Ishikawa (cell line): ENCODE data around the gene EPOP.

Source experiments
- CEBPB ChIP-seq: IDR thresholded peaks from 2 replicates; pipeline ENCODE4 v1.6.1; 2012
- EP300 ChIP-seq: IDR thresholded peaks from 2 replicates; pipeline ENCODE4 v1.6.1; 2012; ENCODE audit warnings: borderline replicate concordance
- NFIC ChIP-seq: IDR thresholded peaks from 2 replicates; pipeline ENCODE4 v1.6.1; 2012
- RAD21 ChIP-seq: IDR thresholded peaks from 2 replicates; pipeline ENCODE4 v1.6.1; 2012; ENCODE audit warnings: low read depth
- TAF1 ChIP-seq: IDR thresholded peaks from 2 replicates; pipeline ENCODE4 v1.6.1; 2012; ENCODE audit warnings: low read depth, mild to moderate bottlenecking
- TEAD4 ChIP-seq: IDR thresholded peaks from 2 replicates; pipeline ENCODE4 v1.6.1; 2012
- YY1 ChIP-seq: IDR thresholded peaks from 2 replicates; pipeline ENCODE4 v1.6.1; 2012; ENCODE audit warnings: low read depth
- ZBTB7A ChIP-seq: IDR thresholded peaks from 2 replicates; pipeline ENCODE4 v1.6.1; 2012; ENCODE audit warnings: low read depth
- TF ChIP-seq, protein P1 (sequence below): IDR thresholded peaks from 2 replicates; pipeline ENCODE4 v1.6.1; 2012; ENCODE audit warnings: low read depth, mild to moderate bottlenecking
- TF ChIP-seq, protein P2 (sequence below): IDR thresholded peaks from 2 replicates; pipeline ENCODE4 v1.6.1; 2012

DNA sequence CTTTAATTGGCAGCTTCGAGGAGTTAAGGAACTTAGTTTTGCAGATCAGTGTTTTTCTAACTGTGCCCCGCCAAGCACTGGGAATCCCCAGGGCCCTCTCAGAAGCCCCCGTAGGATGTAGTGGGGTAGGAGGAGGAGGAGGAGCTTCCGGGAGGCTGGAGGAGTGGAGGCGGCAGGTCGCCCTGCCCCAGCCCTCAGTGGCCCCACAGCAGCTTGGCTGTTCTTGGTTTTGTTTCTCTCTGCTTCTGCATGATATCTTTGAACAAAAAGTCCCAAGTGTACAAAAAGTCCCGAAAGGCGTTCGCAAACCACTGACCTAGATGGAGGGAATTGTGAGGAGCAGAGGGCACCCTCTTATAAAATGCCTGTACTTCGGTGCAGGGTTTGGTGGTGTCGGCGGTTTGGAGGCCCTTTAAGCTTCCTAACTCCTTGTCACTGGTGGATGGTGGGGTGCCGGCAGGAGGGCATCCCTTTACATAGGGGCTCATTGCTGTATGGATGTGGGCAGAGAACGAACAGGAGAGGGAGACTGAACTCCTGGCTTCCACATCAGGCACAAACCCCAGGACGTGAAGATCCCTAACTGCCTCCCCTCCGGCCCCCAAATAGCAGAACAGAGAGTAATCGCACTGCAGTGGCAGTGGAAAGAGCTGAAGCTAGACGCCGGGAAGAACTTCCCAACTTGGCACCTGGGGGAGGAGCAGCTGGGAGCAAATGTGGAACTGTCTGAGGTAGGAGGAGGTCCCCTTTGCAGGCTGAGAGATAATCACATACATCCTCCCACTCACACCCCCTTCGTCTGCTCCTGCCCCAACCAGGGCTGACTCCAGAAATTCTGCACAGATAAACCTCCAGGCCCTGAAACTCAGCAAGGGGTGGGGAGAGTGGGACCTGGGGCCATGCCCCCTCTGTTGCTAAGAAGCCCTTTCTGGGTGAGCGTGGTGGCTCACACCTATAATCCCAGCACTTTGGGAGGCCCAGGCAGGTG is 20.1 kb downstream of the EPOP start:
- TF ChIP-seq TAF1 (no peak), NFIC (no peak), YY1 (no peak), TEAD4 (no peak), ZBTB7A (no peak), CEBPB (no peak), EP300 (no peak), RAD21 (no peak)
- TF ChIP-seq, protein P1, sequence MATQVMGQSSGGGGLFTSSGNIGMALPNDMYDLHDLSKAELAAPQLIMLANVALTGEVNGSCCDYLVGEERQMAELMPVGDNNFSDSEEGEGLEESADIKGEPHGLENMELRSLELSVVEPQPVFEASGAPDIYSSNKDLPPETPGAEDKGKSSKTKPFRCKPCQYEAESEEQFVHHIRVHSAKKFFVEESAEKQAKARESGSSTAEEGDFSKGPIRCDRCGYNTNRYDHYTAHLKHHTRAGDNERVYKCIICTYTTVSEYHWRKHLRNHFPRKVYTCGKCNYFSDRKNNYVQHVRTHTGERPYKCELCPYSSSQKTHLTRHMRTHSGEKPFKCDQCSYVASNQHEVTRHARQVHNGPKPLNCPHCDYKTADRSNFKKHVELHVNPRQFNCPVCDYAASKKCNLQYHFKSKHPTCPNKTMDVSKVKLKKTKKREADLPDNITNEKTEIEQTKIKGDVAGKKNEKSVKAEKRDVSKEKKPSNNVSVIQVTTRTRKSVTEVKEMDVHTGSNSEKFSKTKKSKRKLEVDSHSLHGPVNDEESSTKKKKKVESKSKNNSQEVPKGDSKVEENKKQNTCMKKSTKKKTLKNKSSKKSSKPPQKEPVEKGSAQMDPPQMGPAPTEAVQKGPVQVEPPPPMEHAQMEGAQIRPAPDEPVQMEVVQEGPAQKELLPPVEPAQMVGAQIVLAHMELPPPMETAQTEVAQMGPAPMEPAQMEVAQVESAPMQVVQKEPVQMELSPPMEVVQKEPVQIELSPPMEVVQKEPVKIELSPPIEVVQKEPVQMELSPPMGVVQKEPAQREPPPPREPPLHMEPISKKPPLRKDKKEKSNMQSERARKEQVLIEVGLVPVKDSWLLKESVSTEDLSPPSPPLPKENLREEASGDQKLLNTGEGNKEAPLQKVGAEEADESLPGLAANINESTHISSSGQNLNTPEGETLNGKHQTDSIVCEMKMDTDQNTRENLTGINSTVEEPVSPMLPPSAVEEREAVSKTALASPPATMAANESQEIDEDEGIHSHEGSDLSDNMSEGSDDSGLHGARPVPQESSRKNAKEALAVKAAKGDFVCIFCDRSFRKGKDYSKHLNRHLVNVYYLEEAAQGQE: no peak
- TF ChIP-seq, protein P2, sequence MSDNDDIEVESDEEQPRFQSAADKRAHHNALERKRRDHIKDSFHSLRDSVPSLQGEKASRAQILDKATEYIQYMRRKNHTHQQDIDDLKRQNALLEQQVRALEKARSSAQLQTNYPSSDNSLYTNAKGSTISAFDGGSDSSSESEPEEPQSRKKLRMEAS: no peak
